SU-DHL-6 (cell line): Measurements from ENCODE around the gene GULP1.

Experiments used
- CTCF ChIP-seq: fragments of 200-600 bp; sonication (generic); IDR thresholded peaks from one replicate; pipeline ENCODE4 v1.5.1; 2017; ENCODE audit warnings: antibody characterized with exemption, mild to moderate bottlenecking, low read length, moderate library complexity; ENCODE audit not compliant: insufficient read depth, poor library complexity, severe bottlenecking
- EZH2phosphoT487 ChIP-seq: fragments of 200-600 bp; sonication (generic), shearing (Covaris generic); conservative IDR thresholded peaks from 2 replicates; pipeline ENCODE4 v1.6.1; 2018; ENCODE audit warnings: mild to moderate bottlenecking, antibody characterized with exemption, low read length, moderate library complexity, mixed read lengths

GRCh38 chr2:188473306-188473705, 181.6 kb downstream of the GULP1 start:
- TF ChIP-seq CTCF (no peak), EZH2phosphoT487 (no peak)
